Peyer's patch (tissue), 4 donors: Measurements from ENCODE around the gene KCP.

ENCODE experiments used
- POLR2A ChIP-seq, 2 donors: fragments of 450-650 bp; IDR thresholded peaks; one replicate each; pipeline ENCODE4 v1.5.1; 2017; ENCODE audit warnings: antibody characterized with exemption in 2 of 2, mild to moderate bottlenecking in 2 of 2, moderate library complexity in 2 of 2
- TF ChIP-seq, protein P1 (sequence below), 6 experiments: fragments of 450-650 bp in 4 of 6; fragments of 200-600 bp in 2 of 6; sonication (generic) in 1 of 6; IDR thresholded peaks; one replicate each; pipeline ENCODE4 v1.5.1; 2017 to 2019; ENCODE audit warnings: antibody characterized with exemption in 6 of 6, mild to moderate bottlenecking in 3 of 6, moderate library complexity in 1 of 6

DNA sequence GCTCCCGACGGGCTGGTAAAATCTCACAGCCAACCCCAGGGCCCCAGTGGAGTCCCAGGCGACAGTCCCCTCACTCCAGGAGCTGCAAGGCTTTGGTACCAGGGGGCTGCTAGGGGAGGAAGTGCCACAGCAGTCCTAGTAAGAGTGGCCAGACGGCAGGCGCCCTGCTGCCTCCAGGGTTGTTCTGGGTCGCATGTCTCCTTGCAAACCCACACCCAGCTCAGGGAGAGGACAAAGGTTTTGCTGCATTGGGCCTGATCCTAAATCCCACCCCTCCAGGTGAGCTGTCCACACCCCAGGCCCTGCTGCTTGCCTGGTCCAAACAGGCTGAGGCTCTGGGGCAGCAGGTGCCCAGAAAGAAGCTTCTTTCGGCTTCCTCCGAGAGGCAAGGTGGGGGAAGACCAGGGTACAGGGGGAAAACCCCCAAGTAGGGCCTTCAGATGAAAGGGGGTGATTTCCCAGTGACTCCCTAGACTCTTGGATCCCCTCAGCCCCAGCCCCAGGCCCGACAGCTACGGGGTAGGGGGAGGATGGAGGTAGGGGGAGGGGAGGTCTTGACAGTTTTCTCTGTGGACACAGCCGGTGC lies 4.2 kb upstream of the KCP start:
- TF ChIP-seq, protein P1, sequence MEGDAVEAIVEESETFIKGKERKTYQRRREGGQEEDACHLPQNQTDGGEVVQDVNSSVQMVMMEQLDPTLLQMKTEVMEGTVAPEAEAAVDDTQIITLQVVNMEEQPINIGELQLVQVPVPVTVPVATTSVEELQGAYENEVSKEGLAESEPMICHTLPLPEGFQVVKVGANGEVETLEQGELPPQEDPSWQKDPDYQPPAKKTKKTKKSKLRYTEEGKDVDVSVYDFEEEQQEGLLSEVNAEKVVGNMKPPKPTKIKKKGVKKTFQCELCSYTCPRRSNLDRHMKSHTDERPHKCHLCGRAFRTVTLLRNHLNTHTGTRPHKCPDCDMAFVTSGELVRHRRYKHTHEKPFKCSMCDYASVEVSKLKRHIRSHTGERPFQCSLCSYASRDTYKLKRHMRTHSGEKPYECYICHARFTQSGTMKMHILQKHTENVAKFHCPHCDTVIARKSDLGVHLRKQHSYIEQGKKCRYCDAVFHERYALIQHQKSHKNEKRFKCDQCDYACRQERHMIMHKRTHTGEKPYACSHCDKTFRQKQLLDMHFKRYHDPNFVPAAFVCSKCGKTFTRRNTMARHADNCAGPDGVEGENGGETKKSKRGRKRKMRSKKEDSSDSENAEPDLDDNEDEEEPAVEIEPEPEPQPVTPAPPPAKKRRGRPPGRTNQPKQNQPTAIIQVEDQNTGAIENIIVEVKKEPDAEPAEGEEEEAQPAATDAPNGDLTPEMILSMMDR (IDR thresholded peaks at IDR 0.05) = no peak
- no peak for TF ChIP-seq POLR2A (IDR thresholded peaks at IDR 0.05)
